GM19328 (cell line): ENCODE measurements around the gene NIN.
"Not testable (repeated sequence)": the region's sequence is repeated elsewhere in the genome, so short reads cannot be mapped to it uniquely, and the experiment has no call there.

Experiments
- ATAC-seq: cut with Tn5 transposase; IDR thresholded peaks from one replicate; pipeline ENCODE4 v1.9.1; 2021; ENCODE audit warnings: mild to moderate bottlenecking, moderate library complexity; ENCODE audit not compliant: unreplicated experiment

The NIN gene

GRCh38 chr14:50726372-50727107 lies 104.4 kb downstream of the NIN start:
- no peak for ATAC-seq

GRCh38 chr14:50725761-50726160 lies 105.2 kb downstream of the NIN start:
- ATAC-seq: no peak

- ATAC-seq: no peak
These were observed 110.8 kb downstream of the NIN start for GRCh38 chr14:50719911-50720759.

- no peak for ATAC-seq
These were observed 112.0 kb downstream of the NIN start for GRCh38 chr14:50718949-50719348.

GRCh38 chr14:50717811-50718210 lies 113.2 kb downstream of the NIN start:
- ATAC-seq: no peak

GRCh38 chr14:50714450-50715073 lies 116.4 kb downstream of the NIN start:
- ATAC-seq: no peak

GRCh38 chr14:50711043-50711442 lies 119.9 kb downstream of the NIN start:
- no peak for ATAC-seq

- no peak for ATAC-seq
These were observed 125.9 kb downstream of the NIN start for GRCh38 chr14:50705026-50705593.

- no peak for ATAC-seq
These were observed 126.4 kb downstream of the NIN start for GRCh38 chr14:50704454-50705010.

GRCh38 chr14:50697659-50698290 lies 133.2 kb downstream of the NIN start:
- no peak for ATAC-seq

- ATAC-seq: not testable (repeated sequence)
These were observed 136.7 kb downstream of the NIN start for GRCh38 chr14:50694260-50694659.

- no peak for ATAC-seq
These were observed 142.1 kb downstream of the NIN start for GRCh38 chr14:50688875-50689274.

GRCh38 chr14:50679674-50680073 lies 151.3 kb downstream of the NIN start:
- no peak for ATAC-seq

- ATAC-seq: no peak
These were observed 152.8 kb downstream of the NIN start for GRCh38 chr14:50678163-50678562.

- ATAC-seq: no peak
These were observed 153.4 kb downstream of the NIN start for GRCh38 chr14:50677527-50678063.

GRCh38 chr14:50676814-50677516 lies 154.0 kb downstream of the NIN start:
- no peak for ATAC-seq

- no peak for ATAC-seq
These were observed 155.4 kb downstream of the NIN start for GRCh38 chr14:50675597-50675996.

- no peak for ATAC-seq
These were observed 160.1 kb downstream of the NIN start for GRCh38 chr14:50670866-50671256.

GRCh38 chr14:50670196-50670865 lies 160.6 kb downstream of the NIN start:
- no peak for ATAC-seq
